Forelimb muscle (tissue), 1 donor: ENCODE results near the gene PPP1R13B. TPM values are rescaled to one million over a fixed set of nuclear protein-coding genes. Genes with fewer than 3 reads are reported as not detected.
"Not testable (repeated sequence)": the region's sequence is repeated elsewhere in the genome, so short reads cannot be mapped to it uniquely, and the experiment has no call there.

Source experiments
- DNase-seq: peaks from one replicate; pipeline ENCODE4 v3.0.0-alpha.2; 2013; ENCODE audit warnings: low read depth
- polyA plus RNA-seq: library from polyadenylated mRNA; unstranded; fragments of 120-200 nt; gene quantifications from one replicate; pipeline ENCODE4 v1.2.1, GENCODE V29; 2013; ENCODE audit not compliant: insufficient read length

The PPP1R13B gene
- polyA plus RNA-seq, 1 donor: 7.7 TPM

DNA sequence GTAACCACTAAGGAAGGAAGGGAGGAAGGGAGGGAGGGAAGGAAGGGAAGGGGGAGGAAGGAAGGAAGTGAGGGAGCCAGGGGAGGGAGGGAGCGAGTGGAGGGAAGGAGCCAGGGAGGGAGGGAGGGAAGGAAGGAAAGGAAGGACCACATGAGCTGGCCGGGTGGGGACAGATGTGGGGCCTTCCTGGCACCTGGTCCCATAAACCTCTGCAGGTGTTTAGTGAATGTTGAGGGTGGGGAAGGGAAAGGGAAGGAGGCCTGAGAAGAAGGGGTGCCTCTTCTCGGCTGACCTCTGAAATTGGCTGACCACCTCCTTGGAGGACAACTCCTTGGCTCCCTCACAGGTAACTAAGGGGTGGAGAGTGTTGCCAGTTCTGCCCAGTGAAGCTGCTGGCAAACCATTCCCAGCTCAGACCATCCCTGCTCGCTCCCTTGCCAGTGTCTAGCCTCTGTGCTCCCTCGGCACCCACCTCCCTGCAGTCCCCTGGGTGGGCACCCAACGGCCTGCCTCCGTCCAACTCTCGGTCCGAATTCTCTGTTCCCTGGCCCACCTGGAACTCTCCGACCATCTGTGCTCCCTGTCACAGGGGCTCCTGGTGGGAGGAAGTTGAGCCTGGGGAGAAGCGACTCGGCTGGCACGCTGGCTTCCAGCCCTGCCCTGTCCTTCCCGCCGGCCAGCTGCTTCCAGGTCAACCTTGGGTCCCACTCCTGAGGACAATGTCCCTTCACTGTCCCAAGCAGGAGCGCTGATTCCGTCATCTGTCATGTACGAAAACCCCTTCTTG, 12.2 kb upstream of the PPP1R13B start:
- DNase-seq: no peak

DNA sequence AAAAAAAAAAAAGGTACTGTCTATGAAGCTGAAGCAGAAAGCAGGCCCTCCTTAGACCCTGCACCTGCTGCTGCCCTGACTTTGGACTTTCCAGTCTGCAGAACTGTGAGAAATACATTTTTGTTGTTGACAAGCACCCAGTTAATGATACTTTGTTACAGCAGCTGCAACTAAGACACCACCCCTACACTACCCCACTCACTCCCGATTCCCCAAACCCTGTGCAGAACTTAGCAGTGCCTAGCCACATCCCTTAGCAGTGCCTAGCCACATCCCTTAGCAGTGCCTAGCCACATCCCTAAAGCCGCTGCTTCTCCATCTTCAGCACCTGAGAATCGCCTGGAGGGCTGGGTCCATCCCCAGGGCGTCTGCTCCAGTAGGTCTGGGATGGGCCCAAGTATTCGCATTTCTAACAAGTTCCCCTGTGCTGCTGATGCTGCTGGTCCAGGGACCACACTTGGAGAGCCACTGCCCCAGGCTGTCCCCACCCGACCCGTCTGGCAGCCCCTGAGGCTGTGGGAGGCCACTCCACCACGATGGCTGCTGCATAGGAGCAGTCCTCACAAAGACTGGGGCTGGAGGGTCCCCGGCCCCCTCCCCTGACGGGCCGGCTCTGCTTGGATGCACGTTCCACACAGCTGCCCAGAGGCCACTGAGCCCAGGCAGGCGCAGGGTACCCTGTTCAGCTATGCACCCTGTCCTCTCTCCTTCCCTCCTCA, 10.8 kb upstream of the PPP1R13B start:
- DNase-seq: no peak

GRCh38 chr14:103857256-103857655, 9.9 kb upstream of the PPP1R13B start:
- DNase-seq: no peak

GRCh38 chr14:103856607-103857006, 9.2 kb upstream of the PPP1R13B start:
- DNase-seq: no peak

DNA sequence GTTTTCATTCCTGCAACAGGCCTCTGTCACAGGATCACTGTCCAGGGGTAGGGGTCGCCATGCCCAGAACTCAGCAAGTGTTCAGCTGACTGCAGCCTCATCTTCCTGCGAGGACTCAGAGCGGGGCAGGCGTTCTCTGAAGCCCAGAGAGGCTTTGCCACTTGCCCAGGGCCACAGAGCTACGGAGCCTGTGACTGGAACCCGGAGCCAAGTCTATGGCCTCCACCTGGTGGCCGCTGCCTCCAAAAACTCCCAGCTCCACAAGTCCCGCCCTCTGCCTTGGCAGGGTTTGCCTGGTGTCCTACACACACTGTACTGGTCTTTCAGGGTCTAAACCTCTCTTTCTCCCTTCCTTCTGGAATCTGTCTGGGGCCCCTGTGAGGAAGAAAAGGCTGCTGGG, 8.7 kb upstream of the PPP1R13B start:
- DNase-seq: no peak

GRCh38 chr14:103855734-103856095, 8.3 kb upstream of the PPP1R13B start:
- no peak for DNase-seq

- no peak for DNase-seq
Observed at GRCh38 chr14:103854822-103855733, 7.7 kb upstream of the PPP1R13B start.

- DNase-seq: no peak
Observed at GRCh38 chr14:103854017-103854808, 6.8 kb upstream of the PPP1R13B start.

DNA sequence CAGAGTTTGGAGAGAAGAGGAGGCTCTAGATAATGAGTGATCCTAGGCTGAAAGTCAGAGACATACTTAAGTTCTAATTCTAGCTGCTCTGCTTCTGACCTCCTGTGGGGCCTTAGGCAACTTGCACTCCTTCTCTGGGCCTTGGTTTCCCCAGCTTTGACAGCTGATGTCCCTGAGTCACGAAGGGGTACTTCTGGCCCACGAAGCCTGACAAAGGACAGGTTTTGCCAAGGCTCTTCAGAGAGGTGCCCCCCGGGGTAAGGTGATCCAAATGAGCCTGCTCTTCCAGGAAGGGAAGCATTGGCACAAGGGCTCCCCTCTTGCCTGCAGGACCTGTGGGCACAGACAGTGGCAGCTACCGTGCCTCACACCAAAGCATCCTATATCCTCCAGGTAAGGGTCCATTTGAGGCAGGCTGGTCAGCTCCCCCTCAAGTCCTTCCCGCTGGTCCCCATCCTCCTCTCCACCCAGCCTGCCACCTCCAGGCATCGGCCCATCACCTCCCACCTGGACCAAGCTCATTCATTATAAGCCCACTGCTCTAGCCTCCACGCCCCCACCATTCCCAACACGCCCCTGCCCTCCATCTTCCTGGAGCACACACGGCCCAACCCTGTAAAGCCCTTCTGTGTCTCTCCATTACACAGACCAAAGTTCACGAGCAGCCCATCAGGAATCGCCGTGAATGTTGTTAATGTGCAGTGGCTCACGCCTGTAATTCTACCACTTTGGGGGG, 1.9 kb upstream of the PPP1R13B start:
- DNase-seq: no peak

DNA sequence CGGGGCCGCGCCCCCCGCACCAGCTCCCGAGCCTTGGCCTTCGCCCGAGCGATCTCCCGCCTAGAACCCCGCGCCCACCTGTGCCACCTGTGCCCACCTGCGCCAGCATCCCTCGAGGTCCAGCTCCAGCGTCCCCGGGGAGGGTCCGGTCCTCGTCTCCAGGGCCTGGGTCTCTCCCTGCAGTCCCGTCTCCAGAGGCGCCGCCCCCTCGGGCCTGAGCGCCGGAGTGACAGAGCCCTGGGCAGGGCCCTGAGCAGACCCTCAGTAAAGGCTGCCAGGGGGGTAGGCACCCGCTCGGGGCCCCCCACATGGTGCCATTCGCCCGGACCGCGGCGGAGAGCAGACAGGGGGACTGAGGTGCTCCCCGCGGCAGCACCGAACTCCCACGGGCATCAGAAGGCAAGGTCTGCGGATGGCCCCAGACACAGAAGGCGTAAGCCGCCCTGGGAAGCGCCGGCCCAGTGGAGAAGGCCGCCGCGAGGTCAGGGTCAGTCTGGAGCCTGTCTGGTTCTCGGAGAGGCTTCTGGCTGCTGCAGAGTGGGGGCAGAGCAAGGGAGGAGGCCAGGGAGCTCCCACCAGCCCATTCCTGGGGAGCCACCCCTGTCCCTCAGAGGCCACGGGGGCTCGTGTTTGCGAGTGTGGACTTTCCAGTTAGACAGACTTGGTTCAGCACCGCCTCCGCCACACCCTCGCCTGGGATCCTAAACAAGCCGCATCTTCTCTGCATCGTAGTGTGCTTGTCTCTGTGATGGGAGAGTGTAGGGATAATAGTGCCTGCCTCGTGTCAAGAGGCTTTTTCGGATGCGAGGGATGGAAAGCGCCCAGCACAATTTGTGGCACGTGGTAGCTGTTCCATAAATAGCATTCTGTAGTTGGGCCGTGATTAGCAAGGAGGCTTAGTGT, 1.1 kb upstream of the PPP1R13B start:
- no peak for DNase-seq

DNA sequence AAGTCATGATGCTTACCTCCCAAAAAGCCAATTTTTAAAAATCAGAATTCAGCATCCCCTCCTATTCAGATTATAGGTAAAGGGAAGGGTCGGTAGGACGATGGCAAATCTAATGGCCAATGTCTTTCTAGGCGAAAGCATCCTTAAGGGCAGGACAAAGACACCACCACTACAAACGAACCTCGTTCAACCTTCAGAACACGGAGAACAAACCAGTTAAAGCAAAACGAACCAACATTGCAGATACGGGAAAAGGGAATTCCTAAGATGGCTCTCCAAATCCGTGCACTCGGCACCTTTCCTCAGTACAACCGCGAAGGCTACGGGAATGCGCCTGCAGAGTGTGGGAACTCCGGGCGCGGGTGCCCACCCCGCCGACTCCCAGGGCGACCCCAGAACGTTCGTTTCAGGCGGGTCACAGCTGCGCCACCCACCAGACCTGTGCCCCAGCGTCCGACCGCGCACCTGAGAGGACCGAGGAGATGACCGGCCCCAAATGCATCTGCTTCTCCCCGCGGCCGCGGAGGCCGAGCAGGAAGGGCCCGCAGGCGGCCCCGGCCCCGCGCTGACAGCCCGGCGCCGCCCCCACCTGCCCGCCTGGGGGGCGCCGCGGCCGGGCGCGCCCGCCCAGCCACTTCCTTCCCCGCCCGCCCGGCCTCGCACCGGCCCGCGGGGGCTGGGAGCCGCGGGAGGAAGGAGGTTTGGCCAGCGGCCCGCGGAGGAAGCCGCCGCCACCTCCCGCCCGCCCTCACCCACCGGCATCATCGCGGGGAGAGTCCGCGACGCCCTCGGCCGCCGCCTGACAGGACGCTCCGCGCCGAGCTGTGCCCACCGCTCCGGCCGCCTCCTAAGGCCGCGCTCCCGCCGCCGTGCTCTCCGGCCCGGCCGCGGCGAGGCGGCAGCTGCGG, 578 bp downstream of the PPP1R13B start:
- no peak for DNase-seq

DNA sequence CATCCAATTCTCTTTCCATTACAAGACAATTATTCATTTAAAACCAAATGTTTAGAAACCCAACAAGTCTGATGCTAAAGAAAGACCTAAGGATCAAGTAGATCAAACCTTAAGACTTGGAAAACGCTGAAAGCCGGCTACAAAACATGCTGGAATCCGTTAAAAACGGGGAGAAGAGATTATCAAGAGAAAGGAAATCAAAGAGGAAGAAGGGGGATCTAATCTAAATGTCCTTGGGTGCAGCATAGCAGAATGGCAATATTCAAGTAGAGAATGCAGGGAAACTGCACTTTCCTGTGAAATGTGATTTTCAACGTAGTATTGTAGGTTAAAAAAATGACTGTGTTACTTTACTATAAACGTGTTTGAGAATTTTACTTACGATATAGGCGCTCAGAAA, 1.3 kb downstream of the PPP1R13B start:
- no peak for DNase-seq

DNA sequence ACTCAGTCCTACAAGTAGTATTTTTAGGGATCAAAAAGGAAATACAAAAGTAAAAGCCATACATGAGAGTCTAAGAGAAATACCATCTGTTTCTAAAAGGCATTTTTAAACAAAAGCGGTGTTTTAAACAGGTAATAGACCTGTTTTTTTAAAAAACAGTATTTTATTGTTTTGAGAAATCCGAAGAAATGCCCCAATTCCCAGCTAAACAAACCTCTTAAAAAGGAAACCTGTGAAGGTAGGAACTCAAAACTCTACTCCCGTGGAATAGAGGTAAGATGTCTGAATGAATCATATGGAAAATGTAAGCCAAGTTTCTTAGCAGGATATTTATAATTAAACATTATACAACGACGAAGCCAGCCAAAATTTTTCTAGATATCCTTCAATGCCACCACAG, 2.0 kb downstream of the PPP1R13B start:
- DNase-seq: no peak

- not testable (repeated sequence) for DNase-seq
Observed at GRCh38 chr14:103841265-103841664, 6.1 kb downstream of the PPP1R13B start.

GRCh38 chr14:103840014-103840413, 7.4 kb downstream of the PPP1R13B start:
- no peak for DNase-seq

DNA sequence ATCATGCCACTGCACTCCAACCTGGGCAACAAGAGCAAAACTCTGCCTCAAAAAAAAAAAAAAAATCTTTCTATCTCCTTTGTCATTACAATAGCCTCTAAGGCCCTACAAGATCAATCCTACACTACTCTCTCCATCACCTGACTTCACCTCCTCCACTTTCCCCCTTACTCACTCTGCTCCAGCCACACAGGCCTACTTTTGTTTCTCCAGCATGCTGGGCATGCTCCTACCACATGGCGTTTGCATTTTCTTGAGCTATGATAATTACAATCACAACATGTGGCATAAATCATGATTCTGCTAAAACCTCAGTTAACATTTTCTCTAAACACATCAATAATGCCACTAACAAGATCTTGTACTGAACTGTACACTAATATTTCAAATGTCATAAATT, 7.8 kb downstream of the PPP1R13B start:
- no peak for DNase-seq

DNA sequence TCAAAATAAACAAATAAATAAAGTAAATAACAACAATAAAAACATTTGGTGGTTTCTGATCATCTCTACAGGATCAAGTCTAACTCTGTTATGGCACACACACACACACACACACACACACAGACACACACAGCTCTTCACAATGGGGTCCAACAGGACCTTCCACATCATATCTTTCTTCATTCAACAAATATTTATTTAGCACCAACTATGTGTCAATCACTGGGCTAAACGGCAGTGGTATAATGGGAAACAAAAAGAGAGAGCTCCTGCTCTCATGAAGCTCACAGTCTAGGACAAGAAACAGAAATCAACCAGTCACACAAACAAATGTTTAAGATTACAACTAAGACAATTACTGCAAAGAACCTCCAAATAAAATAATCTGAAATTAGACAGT, 9.3 kb downstream of the PPP1R13B start:
- no peak for DNase-seq

GRCh38 chr14:103836976-103837725, 10.2 kb downstream of the PPP1R13B start:
- DNase-seq: no peak
